SK-N-SH (cell line): ENCODE results near the gene TYK2. TPM values are rescaled to one million over a fixed set of nuclear protein-coding genes. Genes with fewer than 3 reads are reported as not detected.

Experiments
- CTCF ChIA-PET: fragments of 300-600, 350-600 bp; formaldehyde crosslinking; extraction: SDS; loops from one replicate; lab custom pipeline; 2021; lab: Yijun Ruan, JAX
- POLR2A ChIA-PET: fragments of 350-600 bp; sonication (Branson Sonifier 250); formaldehyde crosslinking; extraction: SDS; loops from one replicate; lab custom pipeline; 2020; ENCODE audit warnings: antibody characterized with exemption, inconsistent platforms; lab: Yijun Ruan, JAX
- DNase-seq: peaks from one replicate; pipeline ENCODE4 v3.0.0; 2012
- H2AFZ ChIP-seq: fragments of 200-600 bp; sonication (generic); 2 replicates; pipeline ENCODE4 v1.8.1; 2016; ENCODE audit warnings: antibody characterized with exemption, mild to moderate bottlenecking, low read depth
- H3F3A ChIP-seq: fragments of 200-600 bp; sonication (generic); replicated peaks from 2 replicates; pipeline ENCODE3; 2016; ENCODE audit warnings: antibody characterized with exemption, mild to moderate bottlenecking; ENCODE audit not compliant: insufficient read depth
- H3K27ac ChIP-seq, 2 experiments: fragments of 200-500 bp in 1 of 2; fragments of 200-600 bp in 1 of 2; sonication (Bioruptor generic) in 1 of 2; sonication (generic), shearing (Covaris generic) in 1 of 2; 2 replicates each; pipeline versions ENCODE4 v1.5.1 to v1.6.1; 2014 to 2016; ENCODE audit warnings: low read depth in 2 of 2, inconsistent platforms in 1 of 2, low read length in 1 of 2, mild to moderate bottlenecking in 1 of 2, mixed read lengths in 1 of 2
- H3K27me3 ChIP-seq: fragments of 200-600 bp; sonication (generic), shearing (Covaris generic); 2 replicates; pipeline ENCODE4 v1.6.1; 2016; ENCODE audit warnings: mixed run types; ENCODE audit not compliant: insufficient read depth
- H3K36me3 ChIP-seq, 2 experiments: fragments of 200-500 bp in 1 of 2; fragments of 200-600 bp in 1 of 2; sonication (Bioruptor generic) in 1 of 2; sonication (generic) in 1 of 2; replicated peaks in 1 of 2; 2 replicates each; pipeline versions ENCODE3 to v1.5.1; 2014 to 2016; ENCODE audit warnings: low read length in 1 of 2, mild to moderate bottlenecking in 1 of 2; ENCODE audit not compliant: insufficient read depth in 2 of 2, control insufficient read depth in 1 of 2
- H3K4me1 ChIP-seq, 2 experiments: fragments of 200-500 bp in 1 of 2; fragments of 200-600 bp in 1 of 2; sonication (Bioruptor generic) in 1 of 2; sonication (generic), shearing (Covaris generic) in 1 of 2; 2 replicates each; pipeline versions ENCODE4 v1.5.1 to v1.6.1; 2014 to 2016; ENCODE audit warnings: low read depth in 1 of 2, low read length in 1 of 2, mixed run types in 1 of 2; ENCODE audit not compliant: insufficient read depth in 2 of 2, control insufficient read depth in 1 of 2
- H3K4me2 ChIP-seq: fragments of 200-600 bp; sonication (generic), shearing (Covaris generic); 2 replicates; pipeline ENCODE4 v1.6.1; 2017; ENCODE audit warnings: mixed run types
- H3K4me3 ChIP-seq, 2 experiments: fragments of 200-500 bp in 1 of 2; fragments of 200-600 bp in 1 of 2; sonication (Bioruptor generic) in 1 of 2; sonication (generic), shearing (Covaris generic) in 1 of 2; 2 replicates each; pipeline versions ENCODE4 v1.5.1 to v1.8.1; 2014 to 2016; ENCODE audit warnings: low read depth in 2 of 2, inconsistent platforms in 1 of 2, low read length in 1 of 2, mild to moderate bottlenecking in 1 of 2, mixed read lengths in 1 of 2, moderate library complexity in 1 of 2
- H3K79me2 ChIP-seq: fragments of 200-600 bp; sonication (generic); 2 replicates; pipeline ENCODE4 v1.8.1; 2017; ENCODE audit warnings: mild to moderate bottlenecking; ENCODE audit not compliant: insufficient read depth
- H3K9ac ChIP-seq: fragments of 200-600 bp; sonication (generic); 2 replicates; pipeline ENCODE4 v1.6.1; 2017; ENCODE audit warnings: mixed run types
- H3K9me2 ChIP-seq: fragments of 200-600 bp; sonication (generic); 2 replicates; pipeline ENCODE4 v1.6.1; 2017; ENCODE audit warnings: mixed run types
- H3K9me3 ChIP-seq: fragments of 200-600 bp; sonication (generic); 2 replicates; pipeline ENCODE4 v1.6.1; 2017; ENCODE audit warnings: mixed run types, mild to moderate bottlenecking, moderate library complexity
- H4K20me1 ChIP-seq: fragments of 200-600 bp; sonication (generic); 2 replicates; pipeline ENCODE4 v1.6.1; 2017; ENCODE audit warnings: mild to moderate bottlenecking, mixed run types; ENCODE audit not compliant: insufficient read depth
- CHD2 ChIP-seq: fragments of 150-350 bp; IDR thresholded peaks from 2 replicates; pipeline ENCODE4 v1.6.1; 2018; ENCODE audit warnings: low read length; ENCODE audit not compliant: partially characterized antibody
- FOXM1 ChIP-seq: IDR thresholded peaks from 2 replicates; pipeline ENCODE4 v1.4.0; 2012; ENCODE audit warnings: low read depth, mild to moderate bottlenecking
- JUND ChIP-seq: IDR thresholded peaks from 2 replicates; pipeline ENCODE4 v1.4.0; 2012
- MEF2A ChIP-seq: IDR thresholded peaks from 2 replicates; pipeline ENCODE4 v1.4.0; 2012; ENCODE audit warnings: low read depth, borderline replicate concordance
- MXI1 ChIP-seq: IDR thresholded peaks from 2 replicates; pipeline ENCODE4 v1.6.1; 2012; ENCODE audit warnings: mild to moderate bottlenecking, low read depth, low read length, improper control_type of control experiment
- RXRA ChIP-seq: IDR thresholded peaks from 2 replicates; pipeline ENCODE4 v1.4.0; 2012; ENCODE audit warnings: low read depth, mild to moderate bottlenecking, borderline replicate concordance
- SIN3A ChIP-seq: IDR thresholded peaks from 2 replicates; pipeline ENCODE4 v1.6.1; 2012; ENCODE audit warnings: low read depth, mild to moderate bottlenecking, low read length, moderate library complexity, borderline replicate concordance
- SMC3 ChIP-seq: IDR thresholded peaks from 2 replicates; pipeline ENCODE4 v1.6.1; 2012; ENCODE audit warnings: low read depth, low read length, improper control_type of control experiment
- TAF1 ChIP-seq: IDR thresholded peaks from 2 replicates; pipeline ENCODE4 v1.6.1; 2012; ENCODE audit warnings: low read depth, mild to moderate bottlenecking, low read length, moderate library complexity, borderline replicate concordance
- TCF12 ChIP-seq: IDR thresholded peaks from 2 replicates; pipeline ENCODE4 v1.4.0; 2012
- USF2 ChIP-seq: fragments of 150-350 bp; IDR thresholded peaks from 2 replicates; pipeline ENCODE4 v1.6.1; 2017; ENCODE audit warnings: antibody characterized with exemption, low read length, low read depth, borderline replicate concordance
- YY1 ChIP-seq: IDR thresholded peaks from 2 replicates; pipeline ENCODE4 v1.4.0; 2012; ENCODE audit warnings: low read depth, mild to moderate bottlenecking
- ZBTB33 ChIP-seq: IDR thresholded peaks from 2 replicates; pipeline ENCODE4 v1.4.0; 2012; ENCODE audit warnings: low read depth, borderline replicate concordance
- WGBS: methylation state at CpG from one replicate; pipeline ENCODE4 v1.1.6; 2017; ENCODE audit warnings: low lambda C conversion rate; 5-methylcytosine and 5-hydroxymethylcytosine counted together
- polyA plus RNA-seq, 3 experiments: library from polyadenylated mRNA; depleted of rRNA; stranded (reverse); fragments of >200 nt; gene quantifications; 2 replicates each; pipeline ENCODE4 v1.2.3, GENCODE V29; 2012

TYK2 gene
- polyA plus RNA-seq, 1 of the 3 experiments (the other 2 are of a cell fraction) = 44.6 TPM

- Histone ChIP-seq H3K79me2 (no peaks in the 10 kb centered on the region), H4K20me1 (no peaks in the 10 kb centered on the region), H3F3A (no peaks in the 10 kb centered on the region), H3K9me2 (no peaks in the 10 kb centered on the region), H3K4me1 (no peaks in the 10 kb centered on the region), H2AFZ (no peak overlapping the region), H3K36me3 (peaks cover 16 to 29% of the 10 kb centered on the region in 2 experiments), H3K4me2 (no peak overlapping the region), H3K27me3 (no peaks in the 10 kb centered on the region), H3K27ac (no peak overlapping the region), H3K4me3 (no peak overlapping the region), H3K9ac (no peak overlapping the region), H3K9me3 (no peaks in the 10 kb centered on the region)
- no peak for DNase-seq
- CTCF ChIA-PET = no interaction called here
- WGBS = 93% methylated on average over 6 of the region's 12 CpGs
- no peak for TF ChIP-seq JUND
- no peak for TF ChIP-seq TAF1
- TF ChIP-seq SIN3A = no peak
- TF ChIP-seq CHD2 = no peak
- TF ChIP-seq ZBTB33 = no peak
- TF ChIP-seq MXI1 = no peak
- TF ChIP-seq TCF12 = no peak
- TF ChIP-seq MEF2A = no peak
- no peak for TF ChIP-seq FOXM1
- no peak for TF ChIP-seq USF2
- no peak for TF ChIP-seq YY1
- POLR2A ChIA-PET = no interaction called here
Observed at GRCh38 chr19:10363789-10364281, 16.5 kb downstream of the TYK2 start.

- no peaks in the 10 kb centered on the region for H3K27me3 ChIP-seq
- CTCF ChIA-PET = interaction anchor here (0.8 to 1.1 kb wide), 3 partner anchors 26 to 93 kb away, joined by 3 read pairs; no protein-coding TSS in a partner anchor
- H3K36me3 ChIP-seq = peaks cover 6 to 24% of the 10 kb centered on the region in 2 experiments
- no peaks in the 10 kb centered on the region for H3K9me2 ChIP-seq
- H3K4me3 ChIP-seq = no peak overlapping the region
- no peaks in the 10 kb centered on the region for H3K79me2 ChIP-seq
- no peak overlapping the region for H2AFZ ChIP-seq
- no peak overlapping the region for H3K4me2 ChIP-seq
- no peak overlapping the region for H3K27ac ChIP-seq
- no peaks in the 10 kb centered on the region for H4K20me1 ChIP-seq
- H3K9me3 ChIP-seq = no peaks in the 10 kb centered on the region
- no peaks in the 10 kb centered on the region for H3F3A ChIP-seq
- H3K4me1 ChIP-seq = no peaks in the 10 kb centered on the region
- POLR2A ChIA-PET = no interaction called here
- no peak for DNase-seq
- TF ChIP-seq SMC3 (no peak), RXRA (no peak)
- TF ChIP-seq, all 33 proteins: peak for 0
- 89% methylated on average over 8 of the region's 18 CpGs for WGBS
- H3K9ac ChIP-seq = no peak overlapping the region
Observed at GRCh38 chr19:10362259-10362658, 18.1 kb downstream of the TYK2 start.
